ENCODE measurements around the gene RAB15.

DNA sequence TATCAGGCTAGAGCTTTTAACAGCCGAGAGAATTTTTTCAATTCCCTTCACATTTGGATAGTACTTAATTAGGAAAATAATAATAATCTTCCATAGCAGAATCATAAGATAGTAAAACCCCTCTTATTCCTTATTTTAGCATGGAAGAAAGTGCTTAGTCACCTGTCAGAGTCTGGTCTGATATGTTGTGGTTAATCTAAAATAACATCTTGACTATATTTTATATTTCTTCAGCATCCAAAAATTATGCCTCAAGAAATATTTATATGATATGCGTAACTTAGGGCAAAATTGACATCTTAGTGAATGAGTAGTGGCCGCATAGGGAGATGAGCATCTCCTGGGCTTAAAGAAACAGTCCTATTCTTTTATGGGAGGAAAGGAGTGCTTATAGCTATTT is 45.1 kb downstream of the RAB15 start:
- TF ChIP-seq EZH2 (IDR thresholded peaks at IDR 0.05; ENCODE audit: borderline replicate concordance, low read depth, low read length, severe bottlenecking), result no peak
- no peak for TF ChIP-seq MAX (IDR thresholded peaks at IDR 0.05; ENCODE audit: insufficient read depth, insufficient read length)
- TF ChIP-seq POLR2A (IDR thresholded peaks at IDR 0.05; ENCODE audit: low read depth, low read length), result no peak
- no peak for TF ChIP-seq CTCF (IDR thresholded peaks at IDR 0.05; ENCODE audit: extremely low read depth in 1 of 2, insufficient read depth in 1 of 2, low read depth in 1 of 2, low read length in 2 of 2)
- no peak for TF ChIP-seq POLR2AphosphoS5 (IDR thresholded peaks at IDR 0.05; ENCODE audit: insufficient read depth, low read depth, low read length)
- TF ChIP-seq MYC (IDR thresholded peaks at IDR 0.05; ENCODE audit: low read depth, low read length), result no peak
- TF ChIP-seq GATA2 (IDR thresholded peaks at IDR 0.05; ENCODE audit: insufficient read depth, insufficient read length, low read depth, low read length), result no peak
- no peak for TF ChIP-seq FOS (IDR thresholded peaks at IDR 0.05; ENCODE audit: borderline replicate concordance, insufficient read depth, low read length)
- TF ChIP-seq JUN (IDR thresholded peaks at IDR 0.05; ENCODE audit: borderline replicate concordance, insufficient read depth, insufficient read length, low read depth), result no peak

Measured in endothelial cell of umbilical vein (primary cell).